SK-N-SH treated with all-trans-retinoic acid at 6 μM for 48 hours (cell line): ENCODE measurements around the gene CKMT2.

Source experiments
- ATAC-seq: fragments of 200-7000 bp; cut with Tn5 transposase; 3 replicates; pipeline ENCODE4 v1.9.1; 2020; ENCODE audit warnings: mild to moderate bottlenecking, moderate library complexity
- BACH2 ChIP-seq: fragments of 250-450 bp; sonication (Bioruptor Pico); IDR thresholded peaks from 2 replicates; pipeline ENCODE4 v1.9.0; 2021; ENCODE audit warnings: mild to moderate bottlenecking, borderline replicate concordance
- CSDC2 ChIP-seq: fragments of 250-450 bp; sonication (Bioruptor Pico); IDR thresholded peaks from 2 replicates; pipeline ENCODE4 v1.5.0; 2020; ENCODE audit warnings: mild to moderate bottlenecking, moderate library complexity
- CSRNP3 ChIP-seq: fragments of 250-450 bp; sonication (Bioruptor Pico); IDR thresholded peaks from 2 replicates; pipeline ENCODE4 v1.5.1; 2021; ENCODE audit warnings: mild to moderate bottlenecking, moderate library complexity
- ESRRG ChIP-seq: fragments of 250-450 bp; sonication (Bioruptor Pico); IDR thresholded peaks from 2 replicates; pipeline ENCODE4 v1.6.1; 2021; ENCODE audit warnings: mild to moderate bottlenecking
- GLIS3 ChIP-seq: fragments of 250-450 bp; sonication (Bioruptor Pico); IDR thresholded peaks from 2 replicates; pipeline ENCODE4 v1.5.0; 2020; ENCODE audit warnings: mild to moderate bottlenecking, moderate library complexity
- OSR1 ChIP-seq: fragments of 250-450 bp; sonication (Bioruptor Pico); IDR thresholded peaks from 2 replicates; pipeline ENCODE4 v1.8.0; 2022; ENCODE audit warnings: moderate library complexity, mild to moderate bottlenecking, inconsistent platforms
- PATZ1 ChIP-seq: fragments of 250-450 bp; sonication (Bioruptor Pico); IDR thresholded peaks from 2 replicates; pipeline ENCODE4 v1.8.0; 2020; ENCODE audit warnings: mild to moderate bottlenecking, moderate library complexity, borderline replicate concordance
- POU6F1 ChIP-seq: fragments of 250-450 bp; sonication (Bioruptor Pico); IDR thresholded peaks from 2 replicates; pipeline ENCODE4 v1.8.0; 2021; ENCODE audit warnings: low read depth, mild to moderate bottlenecking, moderate library complexity, borderline replicate concordance
- PPARA ChIP-seq: fragments of 250-450 bp; sonication (Bioruptor Pico); IDR thresholded peaks from 2 replicates; pipeline ENCODE4 v1.5.0; 2020; ENCODE audit warnings: mild to moderate bottlenecking, borderline replicate concordance
- RARB ChIP-seq: fragments of 250-450 bp; sonication (Bioruptor Pico); IDR thresholded peaks from 2 replicates; pipeline ENCODE4 v1.8.0; 2021; ENCODE audit warnings: mild to moderate bottlenecking, moderate library complexity
- SNAI2 ChIP-seq: fragments of 250-450 bp; sonication (Bioruptor Pico); IDR thresholded peaks from 2 replicates; pipeline ENCODE4 v1.5.0; 2020; ENCODE audit warnings: mild to moderate bottlenecking, moderate library complexity
- TCF4 ChIP-seq: fragments of 250-450 bp; sonication (Bioruptor Pico); IDR thresholded peaks from 2 replicates; pipeline ENCODE4 v1.8.0; 2021; ENCODE audit warnings: mild to moderate bottlenecking, moderate library complexity, borderline replicate concordance
- TOX ChIP-seq: fragments of 250-450 bp; sonication (Bioruptor Pico); IDR thresholded peaks from 2 replicates; pipeline ENCODE4 v1.8.0; 2021; ENCODE audit warnings: mild to moderate bottlenecking, moderate library complexity, borderline replicate concordance
- TSHZ2 ChIP-seq: fragments of 250-450 bp; sonication (Bioruptor Pico); IDR thresholded peaks from 2 replicates; pipeline ENCODE4 v1.5.0; 2020; ENCODE audit warnings: mild to moderate bottlenecking, moderate library complexity
- ZC3H10 ChIP-seq: fragments of 250-450 bp; sonication (Bioruptor Pico); IDR thresholded peaks from 2 replicates; pipeline ENCODE4 v1.5.1; 2021; ENCODE audit warnings: mild to moderate bottlenecking, moderate library complexity
- ZFP3 ChIP-seq: fragments of 250-450 bp; sonication (Bioruptor Pico); IDR thresholded peaks from 2 replicates; pipeline ENCODE4 v1.5.0; 2020; ENCODE audit warnings: mild to moderate bottlenecking, moderate library complexity
- ZNF565 ChIP-seq: fragments of 450-650 bp; formaldehyde crosslinking; conservative IDR thresholded peaks from 2 replicates; pipeline ENCODE4 v1.5.0; 2020; ENCODE audit warnings: low read depth, mild to moderate bottlenecking, moderate library complexity
- ZNF8 ChIP-seq: fragments of 450-650 bp; formaldehyde crosslinking; IDR thresholded peaks from 2 replicates; pipeline ENCODE4 v1.5.0; 2020; ENCODE audit warnings: mild to moderate bottlenecking, moderate library complexity

CKMT2 gene

GRCh38 chr5:81246697-81247096 lies 13.6 kb downstream of the CKMT2 start:
- no peak for TF ChIP-seq CSDC2 (CRISPR knock-in tag)
- no peak for TF ChIP-seq SNAI2 (CRISPR knock-in tag)
- no peak for TF ChIP-seq POU6F1 (CRISPR knock-in tag)
- no peak for TF ChIP-seq GLIS3

GRCh38 chr5:81247441-81247972 lies 14.4 kb downstream of the CKMT2 start:
- peak; percentile 76 for ATAC-seq
- TF ChIP-seq CSRNP3, result no peak
- no peak for TF ChIP-seq ZFP3
- TF ChIP-seq BACH2 (CRISPR knock-in tag), result no peak
- no peak for TF ChIP-seq ZNF8 (CRISPR knock-in tag)
- no peak for TF ChIP-seq TOX (CRISPR knock-in tag)
- no peak for TF ChIP-seq RARB (CRISPR knock-in tag)
- no peak for TF ChIP-seq ZC3H10 (CRISPR knock-in tag)
- TF ChIP-seq ZNF565 (CRISPR knock-in tag), result no peak
- TF ChIP-seq CSDC2 (CRISPR knock-in tag), result no peak
- no peak for TF ChIP-seq PATZ1 (CRISPR knock-in tag)
- TF ChIP-seq TSHZ2 (CRISPR knock-in tag), result no peak
- TF ChIP-seq ESRRG, result no peak
- TF ChIP-seq SNAI2 (CRISPR knock-in tag), result no peak
- TF ChIP-seq POU6F1 (CRISPR knock-in tag), result no peak
- no peak for TF ChIP-seq TCF4 (CRISPR knock-in tag)
- no peak for TF ChIP-seq PPARA (CRISPR knock-in tag)

More at GRCh38 chr5:81246697-81247096, 13.6 kb downstream of the CKMT2 start:
- no peak for ATAC-seq

- TF ChIP-seq POU6F1 (CRISPR knock-in tag) (no peak), TCF4 (CRISPR knock-in tag) (no peak), OSR1 (no peak), PATZ1 (CRISPR knock-in tag) (no peak), TOX (CRISPR knock-in tag) (no peak), ESRRG (no peak)
- ATAC-seq, result no peak
Measured at GRCh38 chr5:81249240-81249639, 16.1 kb downstream of the CKMT2 start.
